Pancreas (tissue), 10 donors: ENCODE data around the gene CCSER1. TPM values are rescaled to one million over a fixed set of nuclear protein-coding genes. Genes with fewer than 3 reads are reported as not detected.

Source experiments
- ATAC-seq, 4 donors: fragments of 200-7000 bp; cut with Tn5 transposase; one replicate each; pipeline versions ENCODE4 v1.8.0 to v1.9.1; 2020; ENCODE audit warnings: mild to moderate bottlenecking in 4 of 4, moderate library complexity in 4 of 4
- DNase-seq, 6 donors: peaks; one replicate each; pipeline ENCODE4 v3.0.0-alpha.2; 2020
- FAIRE-seq: peaks from 2 replicates; lab custom pipeline; 2012; peaks lifted over from hg19 to GRCh38; lab: Jason Lieb, UNC
- H3K27ac ChIP-seq, 4 donors: fragments of 200-600 bp; sonication (generic); 1 replicate in 3 of 4; 2 replicates in 1 of 4; pipeline versions ENCODE4 v1.5.0 to v1.8.0; 2020
- H3K27me3 ChIP-seq, 4 donors: fragments of 200-600 bp; one replicate each; pipeline ENCODE4 v1.8.0; 2021
- H3K36me3 ChIP-seq, 3 donors: fragments of 200-600 bp; sonication (generic) in 1 of 3; one replicate each; pipeline versions ENCODE4 v1.5.0 to v1.8.0; 2020 to 2021
- H3K4me1 ChIP-seq, 3 donors: fragments of 200-600 bp; one replicate each; pipeline ENCODE4 v1.8.0; 2021
- H3K4me3 ChIP-seq, 4 donors: fragments of 200-600 bp; sonication (generic) in 2 of 4; one replicate each; pipeline versions ENCODE4 v1.5.0 to v1.8.0; 2020 to 2021
- H3K9me3 ChIP-seq, 4 donors: fragments of 200-600 bp; one replicate each; pipeline ENCODE4 v1.8.0; 2021
- CTCF ChIP-seq, 4 donors: fragments of 200-600 bp; sonication (generic) in 3 of 4; IDR thresholded peaks; one replicate each; pipeline versions ENCODE4 v1.5.0 to v1.8.0; 2021; ENCODE audit warnings: antibody characterized with exemption in 4 of 4
- WGBS, 2 donors: extraction: QIAGEN DNeasy Blood & Tissue Kit; methylation state at CpG; one replicate each; pipeline ENCODE4 v1.1.7; 2013; 5-methylcytosine and 5-hydroxymethylcytosine counted together
- intact Hi-C, 3 donors: fragments of 100-400 bp; cut with DNase I; formaldehyde crosslinking; loops; one replicate each; pipeline versions ENCODE4 v1.11.1 to v1.14.2; 2022
- polyA plus RNA-seq, 2 donors: library from polyadenylated mRNA; stranded (reverse); fragments of 200-250 nt; gene quantifications; one replicate each; pipeline ENCODE4 v1.2.3, GENCODE V29; 2013
- total RNA-seq, 6 donors: library from RNA; stranded (reverse); fragmentation: NEBNext Ultra II Directional in 4 of 6; extraction: Animal tissue kit (Norgen Biotek cat#: 25700) in 4 of 6; gene quantifications; one replicate each; pipeline versions ENCODE4 v1.2.1 to v1.2.4, GENCODE V29; 2021 to 2023
- donor health status: healthy with polysubstance abuse.
- donor health status: DM: no; HTN: no; CAD: no; lungs with moderate emphysema.
- donor health status: DM: no; HTN: no; CAD: no.
- donor health status: control.
- donor health status: control.
- donor health status: Bipolar disorder and iron deficiency.
- donor health status: DM: yes; HTN: yes; CAD: no.
- donor health status: DM: no; HTN: no; CAD: no.
- donor health status: DM: no; HTN: no; CAD: no.
- donor health status: DM: yes; HTN: yes; CAD: no.

CCSER1 gene
- total and polyA plus RNA-seq, 8 donors: 0.99 to 12.7 (median 5.1) TPM

GRCh38 chr4:90103991-90104390, 23.2 kb upstream of the CCSER1 start:
- DNase-seq: no peak
- 81 to 91% methylated on average over 3 of the region's 3 CpGs for WGBS, 2 donors
- Histone ChIP-seq H3K4me1 (no peaks in the 10 kb centered on the region), H3K4me3 (no peak overlapping the region), H3K27me3 (no peaks in the 10 kb centered on the region), H3K9me3 (no peaks in the 10 kb centered on the region), H3K36me3 (no peaks in the 10 kb centered on the region), H3K27ac (no peak overlapping the region)
- ATAC-seq: no peak
- FAIRE-seq: no peak
- intact Hi-C loops: no loop called here
- no peak for TF ChIP-seq CTCF (IDR thresholded peaks at IDR 0.05)

GRCh38 chr4:90105274-90105673, 21.9 kb upstream of the CCSER1 start:
- no peak for TF ChIP-seq CTCF (IDR thresholded peaks at IDR 0.05)
- no peak for FAIRE-seq

GRCh38 chr4:90112715-90113114, 14.5 kb upstream of the CCSER1 start:
- H3K27ac ChIP-seq: no peak overlapping the region
- 93 to 100% methylated on average over 2 of the region's 2 CpGs for WGBS, 2 donors
- H3K9me3 ChIP-seq: no peaks in the 10 kb centered on the region
- FAIRE-seq (no peak), DNase-seq (no peak), ATAC-seq (no peak)
- no peak overlapping the region for H3K4me3 ChIP-seq
- H3K36me3 ChIP-seq: no peaks in the 10 kb centered on the region
- no peak for TF ChIP-seq CTCF (IDR thresholded peaks at IDR 0.05)
- intact Hi-C loops: no loop called here
- H3K4me1 ChIP-seq: no peaks in the 10 kb centered on the region
- H3K27me3 ChIP-seq: no peaks in the 10 kb centered on the region

More at GRCh38 chr4:90105274-90105673, 21.9 kb upstream of the CCSER1 start:
- DNase-seq: no peak
- Histone ChIP-seq H3K4me3 (no peak overlapping the region), H3K27ac (no peak overlapping the region), H3K9me3 (no peaks in the 10 kb centered on the region), H3K27me3 (no peaks in the 10 kb centered on the region), H3K36me3 (no peaks in the 10 kb centered on the region), H3K4me1 (no peaks in the 10 kb centered on the region)
- WGBS, 2 donors: 9 to 12% methylated on average over 2 of the region's 2 CpGs
- intact Hi-C loops: no loop called here
- ATAC-seq: no peak

- FAIRE-seq: no peak
- intact Hi-C loops: no loop called here
- 54 to 96% methylated on average over 1 to 2 of the region's 2 CpGs for WGBS, 2 donors
- Histone ChIP-seq H3K27me3 (no peaks in the 10 kb centered on the region), H3K9me3 (no peaks in the 10 kb centered on the region), H3K4me1 (no peaks in the 10 kb centered on the region), H3K4me3 (no peak overlapping the region), H3K36me3 (no peaks in the 10 kb centered on the region), H3K27ac (no peak overlapping the region)
- TF ChIP-seq CTCF (IDR thresholded peaks at IDR 0.05): no peak
- no peak for DNase-seq
- no peak for ATAC-seq
Measured at GRCh38 chr4:90113881-90114457, 13.2 kb upstream of the CCSER1 start.

GRCh38 chr4:90118527-90119195, 8.5 kb upstream of the CCSER1 start:
- 51 to 52% methylated on average over 4 of the region's 4 CpGs for WGBS, 2 donors
- Histone ChIP-seq H3K27ac (no peak overlapping the region), H3K36me3 (no peaks in the 10 kb centered on the region), H3K9me3 (no peaks in the 10 kb centered on the region), H3K27me3 (no peaks in the 10 kb centered on the region), H3K4me1 (no peaks in the 10 kb centered on the region), H3K4me3 (no peak overlapping the region)
- DNase-seq (no peak), ATAC-seq (no peak), FAIRE-seq (no peak)
- intact Hi-C loops: no loop called here
- no peak for TF ChIP-seq CTCF (IDR thresholded peaks at IDR 0.05)
